22Rv1 (cell line): ENCODE data around the gene FEN1.

Experiments
- H3K27ac ChIP-seq: fragments of 450-650 bp; 2 replicates; pipeline ENCODE4 v1.5.1; 2017
- ZFX ChIP-seq: fragments of 450-650 bp; IDR thresholded peaks from 2 replicates; pipeline ENCODE4 v1.6.1; 2017; ENCODE audit warnings: antibody characterized with exemption, borderline replicate concordance
- TF ChIP-seq, protein P1 (sequence below): fragments of 450-650 bp; IDR thresholded peaks from 2 replicates; pipeline ENCODE4 v1.5.1; 2017; ENCODE audit warnings: mild to moderate bottlenecking

FEN1 gene

DNA sequence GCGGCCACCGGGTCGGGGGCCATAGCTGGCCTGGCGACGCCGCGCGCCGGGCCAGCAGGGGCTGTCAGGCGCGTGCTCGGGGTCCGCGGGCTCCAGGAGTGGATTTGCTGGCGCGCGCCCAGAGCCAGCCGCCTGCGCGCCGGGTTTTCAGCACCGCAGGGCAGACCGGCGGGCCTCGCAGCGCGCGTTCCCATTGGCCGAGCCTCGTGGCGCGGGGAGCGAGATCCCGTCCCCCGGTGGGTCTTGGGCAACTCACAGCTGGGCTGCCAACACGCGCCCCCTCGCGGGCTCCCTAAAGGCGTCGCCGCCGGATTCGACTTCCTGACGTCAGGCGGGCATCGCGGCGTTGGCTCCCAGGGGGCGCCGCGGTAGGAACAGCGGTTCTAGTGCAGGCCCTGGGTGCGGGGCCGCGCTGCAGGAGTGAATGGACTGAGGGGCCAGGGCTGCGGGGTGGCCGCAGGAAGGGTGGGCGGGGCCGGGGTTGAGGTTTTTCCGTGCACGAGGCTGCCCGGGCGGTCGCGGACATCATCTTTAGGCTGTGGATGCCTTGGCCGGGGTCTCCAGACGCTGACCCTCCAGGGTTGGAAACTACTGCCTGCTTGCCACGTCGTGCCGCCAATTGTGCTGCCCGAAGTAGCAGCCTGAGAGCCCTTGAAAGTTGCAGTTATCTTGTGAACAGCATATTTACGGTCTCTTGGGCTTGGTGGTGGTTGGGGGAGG lies 24.2 kb downstream of the FEN1 start, which contains the start of gene FADS1:
FADS1 (minus strand) TSS at position 268 of the 720 bp plus-strand sequence; CDS start at position 194, 74 bp downstream.
- H3K27ac ChIP-seq: peak within 1 kb of the TSS; percentile 99
- no peak for TF ChIP-seq ZFX
- TF ChIP-seq, protein P1, sequence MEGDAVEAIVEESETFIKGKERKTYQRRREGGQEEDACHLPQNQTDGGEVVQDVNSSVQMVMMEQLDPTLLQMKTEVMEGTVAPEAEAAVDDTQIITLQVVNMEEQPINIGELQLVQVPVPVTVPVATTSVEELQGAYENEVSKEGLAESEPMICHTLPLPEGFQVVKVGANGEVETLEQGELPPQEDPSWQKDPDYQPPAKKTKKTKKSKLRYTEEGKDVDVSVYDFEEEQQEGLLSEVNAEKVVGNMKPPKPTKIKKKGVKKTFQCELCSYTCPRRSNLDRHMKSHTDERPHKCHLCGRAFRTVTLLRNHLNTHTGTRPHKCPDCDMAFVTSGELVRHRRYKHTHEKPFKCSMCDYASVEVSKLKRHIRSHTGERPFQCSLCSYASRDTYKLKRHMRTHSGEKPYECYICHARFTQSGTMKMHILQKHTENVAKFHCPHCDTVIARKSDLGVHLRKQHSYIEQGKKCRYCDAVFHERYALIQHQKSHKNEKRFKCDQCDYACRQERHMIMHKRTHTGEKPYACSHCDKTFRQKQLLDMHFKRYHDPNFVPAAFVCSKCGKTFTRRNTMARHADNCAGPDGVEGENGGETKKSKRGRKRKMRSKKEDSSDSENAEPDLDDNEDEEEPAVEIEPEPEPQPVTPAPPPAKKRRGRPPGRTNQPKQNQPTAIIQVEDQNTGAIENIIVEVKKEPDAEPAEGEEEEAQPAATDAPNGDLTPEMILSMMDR: peak; percentile 74

DNA sequence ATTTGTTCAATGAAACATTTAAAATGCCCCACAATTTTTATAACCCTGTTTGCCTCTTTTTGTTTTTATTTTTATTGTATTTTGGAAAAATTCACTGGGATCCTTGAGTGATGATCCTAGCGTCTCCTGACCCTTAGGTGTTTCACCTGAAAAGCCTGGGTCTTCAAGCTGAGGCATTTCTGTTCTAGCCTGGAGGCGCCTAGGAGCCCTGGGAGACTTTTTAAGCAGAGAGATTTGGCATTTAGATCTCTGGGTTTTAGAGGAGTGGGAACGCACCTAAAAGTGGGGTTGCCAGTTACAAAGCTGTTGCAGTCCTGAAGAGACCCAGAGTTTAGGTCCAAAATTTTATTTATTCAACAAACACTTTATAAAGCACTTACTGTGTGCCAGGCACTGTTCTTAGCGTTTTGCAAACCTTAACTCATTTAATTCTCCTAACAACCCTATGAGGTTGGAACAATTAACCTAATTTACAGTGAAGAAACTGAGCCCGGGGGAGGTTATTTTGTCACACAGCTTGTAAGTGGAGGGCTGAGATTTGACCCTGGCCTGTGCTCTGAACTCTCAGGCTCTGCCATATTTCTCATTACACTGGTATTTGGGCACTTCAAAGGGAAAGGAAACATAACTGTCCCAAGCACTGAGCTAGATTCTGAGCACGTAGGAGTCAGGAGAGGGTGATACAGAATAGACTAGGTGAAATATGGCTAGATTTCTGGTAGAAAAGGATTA lies 24.9 kb downstream of the FEN1 start:
- peak overlapping the region; percentile 99 for H3K27ac ChIP-seq
- TF ChIP-seq, protein P1: no peak
- no peak for TF ChIP-seq ZFX

GRCh38 chr11:61820174-61820573 lies 27.5 kb downstream of the FEN1 start:
- 0 out of 2 replicates have a peak overlapping the region, but pooled peaks have one; percentile 6 for H3K27ac ChIP-seq
- TF ChIP-seq, protein P1: no peak
- TF ChIP-seq ZFX: no peak

GRCh38 chr11:61826930-61827570 lies 34.3 kb downstream of the FEN1 start:
- TF ChIP-seq, protein P1: no peak
- no peak for TF ChIP-seq ZFX
- H3K27ac ChIP-seq: peak overlapping the region; percentile 68

DNA sequence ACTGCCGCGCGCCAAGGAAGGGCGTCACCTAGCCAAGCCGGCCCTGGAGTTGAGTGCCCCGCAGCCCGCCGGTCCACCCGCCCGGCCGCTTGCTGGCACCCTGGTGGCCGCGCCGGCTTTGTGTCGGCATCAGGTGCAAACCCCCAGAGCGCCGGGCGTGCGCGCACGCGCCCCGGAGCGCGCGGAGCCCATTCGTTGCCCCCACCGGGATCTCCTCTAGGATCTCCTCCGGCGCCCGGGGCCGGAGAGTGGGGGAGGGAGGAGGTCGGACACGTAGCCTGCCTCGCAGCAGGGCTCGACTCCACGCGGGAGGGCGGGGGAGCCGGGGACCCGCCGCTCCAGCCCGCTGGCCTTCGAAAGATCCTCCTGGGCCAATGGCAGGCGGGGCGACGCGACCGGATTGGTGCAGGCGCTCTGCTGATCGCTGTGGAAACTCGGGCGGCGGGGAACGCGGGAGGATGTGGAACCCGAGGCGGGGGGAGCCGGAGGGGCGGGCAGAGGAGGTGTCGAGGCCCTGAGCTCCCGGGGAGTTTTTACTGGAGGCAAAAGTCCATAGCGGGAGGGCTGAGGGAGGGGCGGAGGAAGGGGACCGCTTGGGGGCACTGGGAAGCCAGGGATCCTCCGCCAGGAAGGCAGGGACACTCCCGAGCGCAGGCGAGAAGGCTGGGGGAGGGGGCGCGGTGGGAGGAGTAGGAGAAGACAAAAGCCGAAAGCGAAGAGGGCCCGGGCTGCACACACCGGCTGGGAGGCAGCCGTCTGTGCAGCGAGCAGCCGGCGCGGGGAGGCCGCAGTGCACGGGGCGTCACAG lies 35.1 kb downstream of the FEN1 start, which contains the start of gene FADS2:
FADS2 (plus strand) TSS at position 730 of the 808 bp plus-strand sequence. CDS start 91 bp downstream, outside the sequence.
- peak within 1 kb of the TSS; percentile 68 for H3K27ac ChIP-seq
- TF ChIP-seq ZFX: no peak

DNA sequence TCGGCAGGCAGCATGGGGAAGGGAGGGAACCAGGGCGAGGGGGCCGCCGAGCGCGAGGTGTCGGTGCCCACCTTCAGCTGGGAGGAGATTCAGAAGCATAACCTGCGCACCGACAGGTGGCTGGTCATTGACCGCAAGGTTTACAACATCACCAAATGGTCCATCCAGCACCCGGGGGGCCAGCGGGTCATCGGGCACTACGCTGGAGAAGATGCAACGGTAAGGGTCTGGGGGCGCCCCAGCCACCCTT lies 35.6 kb downstream of the FEN1 start:
- H3K27ac ChIP-seq: peak overlapping the region; percentile 68

More for the DNA sequence above, 35.6 kb downstream of the FEN1 start:
- TF ChIP-seq ZFX: no peak
- TF ChIP-seq, protein P1: no peak
